SK-MEL-5 (cell line): Measurements from ENCODE around the gene CKS2. TPM values are rescaled to one million over a fixed set of nuclear protein-coding genes. Genes with fewer than 3 reads are reported as not detected.
"Not testable (repeated sequence)": the region's sequence is repeated elsewhere in the genome, so short reads cannot be mapped to it uniquely, and the experiment has no call there.

ENCODE experiments used
- DNase-seq: peaks from one replicate; pipeline ENCODE4 v3.0.0-alpha.2; 2016; ENCODE audit warnings: low read depth, low spot score
- in situ Hi-C: cut with HindIII; loops from 2 replicates; pipeline ENCODE4 v1.10.0; 2016; ENCODE audit warnings: low sequenced_read_pairs, high pct_unique_total_duplicates, low pct_unique_long_range_greater_than_20kb
- polyA plus RNA-seq, 2 experiments: library from polyadenylated mRNA; depleted of rRNA; stranded (reverse); fragments of >200 nt; gene quantifications; 2 replicates each; pipeline ENCODE4 v1.2.3, GENCODE V29; 2015
- total RNA-seq: library from RNA; depleted of rRNA; stranded (reverse); fragments of >200 nt; shearing (Covaris generic); gene quantifications from 2 replicates; pipeline ENCODE4 v1.2.3, GENCODE V29; 2014; rRNA removed

CKS2 gene
- 404 and 447 TPM in 2 replicates for total RNA-seq
- polyA plus RNA-seq (2015; cell fraction: cytosol; rRNA removed): 223 and 237 TPM in 2 replicates
- polyA plus RNA-seq (2015; cell fraction: nucleus; rRNA removed): 92.1 and 115 TPM in 2 replicates

- DNase-seq: peak; percentile 100
- in situ Hi-C loops: no loop called here
Observed at GRCh38 chr9:89310475-89311345, at the start of gene CKS2. Gene CKS2 (plus strand): TSS chr9:89311195. CDS start chr9:89311293, 98 bp downstream.

GRCh38 chr9:89273528-89274279 is 37.3 kb upstream of the CKS2 start:
- in situ Hi-C loops: no loop called here
- DNase-seq: no peak

DNA sequence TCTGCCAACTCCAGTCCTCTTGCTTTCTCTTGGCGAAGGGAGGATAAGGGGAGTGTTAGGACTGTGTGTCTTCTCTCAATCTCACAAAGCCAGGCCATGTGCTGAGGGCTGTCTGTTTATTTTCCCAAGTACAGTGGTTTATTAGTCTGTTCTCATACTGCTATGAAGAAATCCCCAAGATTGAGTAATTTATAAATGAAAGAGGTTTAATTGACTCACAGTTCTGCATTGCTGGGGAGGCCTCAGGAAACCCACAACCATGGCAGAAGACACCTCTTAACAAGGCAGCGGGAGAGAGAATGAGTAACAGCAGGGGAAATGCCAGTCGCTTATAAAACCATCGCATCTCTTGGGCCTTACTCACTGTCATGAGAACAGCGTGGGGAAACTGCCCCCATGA is 36.2 kb upstream of the CKS2 start:
- DNase-seq: no peak
- in situ Hi-C loops: no loop called here

GRCh38 chr9:89276040-89276439 is 35.0 kb upstream of the CKS2 start:
- in situ Hi-C loops, DNase-seq: not testable (repeated sequence)

- DNase-seq: no peak
- in situ Hi-C loops: no loop called here
Observed at GRCh38 chr9:89277043-89277442, 34.0 kb upstream of the CKS2 start.

DNA sequence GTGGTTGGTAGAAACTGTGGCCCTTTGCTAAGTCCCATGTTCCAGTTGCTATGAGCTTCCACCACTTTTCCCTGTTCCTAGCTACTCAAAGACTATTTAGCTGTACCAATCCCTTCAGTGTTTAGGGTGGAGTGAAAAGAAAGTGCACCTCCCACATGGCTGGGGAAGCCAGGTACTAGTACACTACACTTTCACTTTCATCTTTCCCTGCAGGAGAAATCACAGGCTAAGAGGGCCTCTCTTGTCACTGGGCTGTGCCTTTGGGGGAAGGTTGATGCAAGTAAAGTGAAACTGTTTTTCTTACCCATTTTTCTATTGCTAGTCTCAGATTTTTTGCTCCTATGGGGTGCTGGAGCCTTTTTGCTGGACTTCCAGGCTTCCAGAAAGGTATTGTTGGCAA is 33.5 kb upstream of the CKS2 start:
- in situ Hi-C loops: no loop called here
- no peak for DNase-seq

DNA sequence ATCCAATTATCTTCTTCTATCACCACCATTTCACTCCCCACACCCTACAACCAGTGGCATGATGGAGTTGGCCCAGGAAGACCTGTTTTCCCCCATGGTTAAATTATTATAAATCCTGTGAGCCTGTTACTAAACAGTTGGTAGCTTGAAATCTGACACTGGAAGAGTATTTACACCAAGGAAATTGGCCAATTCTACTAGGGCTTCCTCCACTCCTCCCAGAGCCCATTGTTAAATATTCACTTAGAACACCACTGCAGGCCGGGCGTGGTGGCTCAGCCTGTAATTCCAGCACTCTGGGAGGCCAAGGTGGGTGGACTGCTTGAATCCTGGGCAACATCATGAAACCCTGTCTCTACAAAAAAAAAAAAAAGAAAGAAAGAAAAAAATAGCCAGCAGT is 32.4 kb upstream of the CKS2 start:
- in situ Hi-C loops: no loop called here
- DNase-seq: no peak

GRCh38 chr9:89278997-89279739 is 31.8 kb upstream of the CKS2 start:
- DNase-seq: peak; percentile 65
- in situ Hi-C loops: no loop called here

DNA sequence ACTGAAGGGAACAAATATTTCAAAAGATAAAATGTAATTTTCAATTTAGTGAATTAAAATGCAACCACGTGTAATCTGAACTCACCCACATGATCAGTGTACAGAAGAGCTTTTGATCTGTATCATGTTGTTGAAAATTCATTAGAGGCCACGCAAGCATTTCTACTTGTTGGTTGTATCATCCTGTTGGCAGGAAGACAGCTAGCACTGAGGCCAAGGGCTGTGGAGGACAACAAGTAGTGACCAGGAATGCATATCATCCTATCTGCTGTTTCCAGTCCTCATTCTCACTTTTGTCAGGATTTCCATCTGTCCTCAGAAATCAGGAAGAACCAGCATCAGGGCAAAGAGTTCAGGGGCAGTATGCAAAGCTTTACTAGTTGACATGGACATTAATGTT is 29.9 kb upstream of the CKS2 start:
- no peak for DNase-seq
- in situ Hi-C loops: no loop called here

DNA sequence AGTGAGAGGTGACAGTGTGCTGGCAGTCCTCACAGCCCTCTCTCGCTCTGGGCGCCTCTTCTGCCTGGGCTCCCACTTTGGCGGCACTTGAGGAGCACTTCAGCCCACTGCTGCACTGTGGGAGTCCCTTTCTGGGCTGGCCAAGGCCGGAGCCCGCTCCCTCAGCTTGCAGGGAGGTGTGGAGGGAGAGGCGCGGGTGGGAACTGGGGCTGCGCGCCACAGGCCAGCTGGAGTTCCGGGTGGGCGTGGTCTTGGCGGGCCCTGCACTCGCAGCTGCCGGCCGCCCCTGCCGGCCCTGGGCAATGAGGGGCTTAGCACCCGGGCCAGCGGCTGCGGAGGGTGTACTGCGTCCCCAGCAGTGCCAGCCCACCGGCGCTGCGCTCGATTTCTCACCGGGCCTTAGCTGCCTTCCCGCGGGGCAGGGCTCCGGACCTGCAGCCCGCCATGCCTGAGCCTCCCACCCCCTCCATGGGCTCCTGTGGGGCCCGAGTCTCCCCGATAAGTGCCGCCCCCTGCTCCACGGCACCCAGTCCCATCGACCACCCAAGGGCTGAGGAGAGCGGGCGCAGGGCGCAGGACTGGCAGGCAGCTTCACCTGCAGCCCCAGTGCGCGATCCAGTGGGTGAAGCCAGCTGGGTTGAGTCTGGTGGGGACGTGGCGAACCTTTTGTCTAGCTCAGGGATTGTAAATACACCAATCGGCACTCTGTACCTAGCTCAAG is 28.6 kb upstream of the CKS2 start:
- DNase-seq, in situ Hi-C loops: not testable (repeated sequence)

GRCh38 chr9:89284076-89284475 is 26.9 kb upstream of the CKS2 start:
- no peak for DNase-seq
- in situ Hi-C loops: no loop called here

DNA sequence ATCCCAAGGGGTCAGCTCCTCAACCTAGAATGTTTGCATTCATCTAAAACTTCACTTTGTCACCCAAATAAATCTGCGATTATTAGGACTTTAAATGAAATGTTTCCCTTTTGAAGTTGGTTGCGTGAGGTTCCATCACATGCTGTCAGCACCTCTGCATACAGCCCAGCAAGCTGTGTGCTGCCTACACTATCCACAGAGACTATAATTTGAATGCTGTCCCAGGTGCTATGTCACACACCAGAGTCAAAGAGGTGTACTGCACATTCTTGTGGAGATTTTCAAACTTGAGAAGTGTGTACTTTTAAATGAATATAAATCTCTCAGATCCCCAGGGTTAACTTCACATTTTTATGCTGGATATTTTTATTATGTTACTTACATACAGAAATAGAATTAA is 19.3 kb upstream of the CKS2 start:
- no peak for DNase-seq
- in situ Hi-C loops: no loop called here

DNA sequence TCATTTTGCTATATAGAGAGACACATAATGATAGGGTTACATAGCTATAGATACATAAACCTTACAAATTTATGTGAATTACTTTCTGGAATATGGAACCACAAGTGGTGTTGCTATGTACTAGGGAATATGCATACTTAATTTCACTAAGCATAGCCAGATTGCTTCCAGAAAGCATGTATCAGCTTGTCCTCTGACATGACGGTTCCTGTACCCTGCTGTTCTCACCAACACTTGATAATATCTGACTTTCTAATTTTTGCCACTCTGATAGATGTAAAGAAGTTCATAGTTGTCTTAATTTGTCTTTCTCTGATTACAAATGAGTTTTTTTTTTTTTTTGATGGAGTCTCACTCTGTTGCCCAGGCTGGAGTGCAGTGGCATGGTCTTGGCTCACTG is 18.0 kb upstream of the CKS2 start:
- in situ Hi-C loops: no loop called here
- DNase-seq: no peak

GRCh38 chr9:89295400-89295799 is 15.6 kb upstream of the CKS2 start:
- in situ Hi-C loops: no loop called here
- no peak for DNase-seq

DNA sequence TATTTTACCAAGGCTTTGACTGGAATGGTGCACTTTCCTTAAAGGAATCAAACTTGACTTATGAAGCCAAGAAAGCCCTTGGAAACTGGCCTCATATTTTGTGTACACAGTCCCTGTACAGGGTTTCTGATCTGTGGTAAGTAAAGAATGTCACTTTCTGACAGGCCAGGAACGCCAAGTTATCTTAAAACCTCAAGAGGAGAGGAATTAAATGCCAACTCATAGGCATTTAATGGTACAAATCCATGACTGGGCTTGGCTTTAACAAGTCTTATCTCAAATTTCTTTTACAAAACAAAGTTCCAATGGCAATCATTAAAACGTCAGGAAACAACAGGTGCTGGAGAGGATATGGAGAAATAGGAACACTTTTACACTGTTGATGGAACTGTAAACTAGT is 9.0 kb upstream of the CKS2 start:
- not testable (repeated sequence) for DNase-seq

DNA sequence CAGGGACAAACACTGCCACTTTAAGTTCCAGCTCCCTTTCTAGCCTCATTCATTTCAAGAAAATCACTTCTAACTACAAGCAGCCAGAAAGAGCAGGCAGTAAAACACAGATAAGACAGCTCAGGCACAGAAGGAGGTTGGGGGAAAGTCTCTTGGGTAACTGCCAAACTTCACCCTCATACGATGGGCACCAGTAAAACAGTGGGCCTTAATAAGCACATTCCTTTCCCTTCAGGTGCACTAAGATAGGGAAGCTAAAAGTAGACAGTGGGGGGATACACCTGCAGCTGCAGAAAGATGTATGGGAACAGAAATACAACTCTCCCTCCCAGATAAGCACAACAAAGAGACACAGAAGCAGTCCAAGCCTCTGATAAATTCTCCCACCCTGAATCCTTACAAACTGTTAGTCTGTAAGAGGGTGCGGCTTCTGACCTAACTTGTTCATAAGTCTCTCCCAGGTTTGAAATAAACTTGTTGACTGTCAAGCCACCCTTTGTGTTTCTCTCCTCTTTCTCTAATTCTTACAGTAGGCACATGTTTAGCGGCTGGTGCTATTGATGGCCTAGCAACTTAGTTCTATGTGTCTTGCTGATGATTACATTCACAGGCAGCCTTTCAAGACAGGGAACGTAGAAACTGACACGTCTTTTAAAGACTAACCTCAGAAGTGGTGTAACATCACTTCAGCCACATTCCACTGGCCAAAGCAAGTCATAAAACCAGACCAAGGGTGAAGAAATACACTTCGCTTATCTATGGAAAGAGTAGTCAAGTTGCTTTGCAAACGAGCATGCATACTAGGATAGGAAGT is 6.8 kb upstream of the CKS2 start:
- no peak for DNase-seq

More for the DNA sequence above, 9.0 kb upstream of the CKS2 start:
- in situ Hi-C loops: not testable (repeated sequence)

DNA sequence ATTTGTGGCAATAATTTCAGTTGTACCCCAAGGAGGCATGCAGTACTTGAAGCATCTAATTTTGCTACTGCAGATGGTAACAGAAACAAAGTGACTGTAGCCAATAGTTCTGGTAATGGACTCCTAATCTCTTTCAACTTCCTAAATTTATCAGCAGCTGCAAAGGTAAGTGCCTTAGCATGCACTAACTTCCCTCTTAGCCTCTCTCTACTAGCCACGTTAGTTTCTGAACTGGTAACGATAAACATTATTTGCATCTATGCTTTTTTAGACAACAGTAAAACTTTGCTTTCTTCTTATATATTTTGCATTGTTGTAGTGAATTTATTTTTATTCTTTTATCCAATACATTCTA is 6.2 kb upstream of the CKS2 start:
- DNase-seq: no peak
- in situ Hi-C loops: no loop called here

More for the DNA sequence above, 6.8 kb upstream of the CKS2 start:
- in situ Hi-C loops: no loop called here
